22Rv1 (cell line): ENCODE data around the gene IFT122.
"Not testable (repeated sequence)": the region's sequence is repeated elsewhere in the genome, so short reads cannot be mapped to it uniquely, and the experiment has no call there.

Source experiments
- H3K27ac ChIP-seq: fragments of 450-650 bp; 2 replicates; pipeline ENCODE4 v1.5.1; 2017
- CTCF ChIP-seq: fragments of 450-650 bp; IDR thresholded peaks from 2 replicates; pipeline ENCODE4 v1.5.1; 2017; ENCODE audit warnings: mild to moderate bottlenecking
- ZFX ChIP-seq: fragments of 450-650 bp; IDR thresholded peaks from 2 replicates; pipeline ENCODE4 v1.6.1; 2017; ENCODE audit warnings: antibody characterized with exemption, borderline replicate concordance

Gene IFT122

GRCh38 chr3:129512595-129512994 is 72.6 kb downstream of the IFT122 start:
- no peak overlapping the region for H3K27ac ChIP-seq
- no peak for TF ChIP-seq ZFX
- TF ChIP-seq CTCF, result no peak

- TF ChIP-seq CTCF (no peak), ZFX (no peak)
- no peak overlapping the region for H3K27ac ChIP-seq
Observed at GRCh38 chr3:129513705-129514104, 73.7 kb downstream of the IFT122 start.

- no peak overlapping the region for H3K27ac ChIP-seq
- TF ChIP-seq ZFX (no peak), CTCF (no peak)
Observed at GRCh38 chr3:129514110-129514509, 74.1 kb downstream of the IFT122 start.

GRCh38 chr3:129514563-129514962 is 74.5 kb downstream of the IFT122 start:
- no peak for TF ChIP-seq ZFX
- no peak for TF ChIP-seq CTCF
- H3K27ac ChIP-seq, result no peak overlapping the region

- not testable (repeated sequence) for H3K27ac ChIP-seq
Observed at GRCh38 chr3:129515108-129515820, 75.2 kb downstream of the IFT122 start.

- not testable (repeated sequence) for H3K27ac ChIP-seq
Observed at GRCh38 chr3:129515821-129516432, 75.9 kb downstream of the IFT122 start.

- no peak overlapping the region for H3K27ac ChIP-seq
- TF ChIP-seq CTCF (no peak), ZFX (no peak)
Observed at GRCh38 chr3:129517516-129517915, 77.5 kb downstream of the IFT122 start.

GRCh38 chr3:129518038-129518561 is 78.1 kb downstream of the IFT122 start:
- no peak overlapping the region for H3K27ac ChIP-seq
- TF ChIP-seq CTCF (no peak), ZFX (no peak)
